Large intestine (tissue), 12 donors: ENCODE data around the gene EIF3CL. TPM values are rescaled to one million over a fixed set of nuclear protein-coding genes. Genes with fewer than 3 reads are reported as not detected.
"Not testable (repeated sequence)": the region's sequence is repeated elsewhere in the genome, so short reads cannot be mapped to it uniquely, and the experiment has no call there.

Source experiments
- DNase-seq, 2 donors: peaks; one replicate each; pipeline versions ENCODE4 v3.0.0 to v3.0.0-alpha.2; 2013
- H3K27ac ChIP-seq: one replicate; pipeline ENCODE4 v1.5.1; 2013; ENCODE audit warnings: low read length
- H3K27me3 ChIP-seq: 2 replicates; pipeline ENCODE4 v1.6.1; 2013; ENCODE audit warnings: low read length; ENCODE audit not compliant: control insufficient read depth, insufficient read depth
- H3K36me3 ChIP-seq: 2 replicates; pipeline ENCODE4 v1.6.1; 2013; ENCODE audit warnings: low read length; ENCODE audit not compliant: control insufficient read depth, insufficient read depth
- H3K4me1 ChIP-seq: one replicate; pipeline ENCODE4 v1.6.1; 2013; ENCODE audit warnings: low read length; ENCODE audit not compliant: control insufficient read depth, insufficient read depth
- H3K4me3 ChIP-seq: one replicate; pipeline ENCODE4 v1.5.1; 2013; ENCODE audit warnings: low read length
- H3K9me3 ChIP-seq: one replicate; pipeline ENCODE4 v1.6.1; 2013; ENCODE audit warnings: mild to moderate bottlenecking, low read depth, low read length, moderate library complexity; ENCODE audit not compliant: control insufficient read depth
- WGBS: methylation state at CpG from one replicate; pipeline ENCODE4 v1.1.5; 2013; ENCODE audit warnings: low lambda C conversion rate; ENCODE audit not compliant: insufficient coverage; 5-methylcytosine and 5-hydroxymethylcytosine counted together
- long read RNA-seq, 11 donors: transcript quantifications; one replicate each; lab custom pipeline, GENCODE V29; 2026
- polyA plus RNA-seq: library from polyadenylated mRNA; unstranded; fragments of 120-200 nt; gene quantifications from one replicate; pipeline ENCODE4 v1.2.1, GENCODE V29; 2013

Gene EIF3CL
- polyA plus RNA-seq: 73.4 TPM
- long read RNA-seq, donor 1, partial matches to known transcripts: 74 of 102 reads
- long read RNA-seq, donor 1, other reads (novel, unspliced or antisense): 25 of 102 reads
- long read RNA-seq, donor 2, transcript EIF3CL-201 (21 exons, 3,085 nt): major isoform, 13 of 830 reads
- long read RNA-seq, donor 2, partial matches to known transcripts: 817 of 830 reads
- long read RNA-seq, donor 2, other reads (novel, unspliced or antisense): 0 of 830 reads
- long read RNA-seq, donor 3: 0 reads
- long read RNA-seq, donor 4: 0 reads
- long read RNA-seq, donor 5, partial matches to known transcripts: 53 of 58 reads
- long read RNA-seq, donor 5, other reads (novel, unspliced or antisense): 0 of 58 reads
- long read RNA-seq, donor 6, partial matches to known transcripts: 223 of 227 reads
- long read RNA-seq, donor 6, other reads (novel, unspliced or antisense): 0 of 227 reads
- long read RNA-seq, donor 7, transcript EIF3CL-201 (21 exons, 3,085 nt): major isoform, 10 of 150 reads
- long read RNA-seq, donor 7, partial matches to known transcripts: 140 of 150 reads
- long read RNA-seq, donor 7, other reads (novel, unspliced or antisense): 0 of 150 reads
- long read RNA-seq, donor 8, transcript EIF3CL-201 (21 exons, 3,085 nt): major isoform, 9 of 608 reads
- long read RNA-seq, donor 8, partial matches to known transcripts: 474 of 608 reads
- long read RNA-seq, donor 8, other reads (novel, unspliced or antisense): 125 of 608 reads
- long read RNA-seq, donor 9, transcript EIF3CL-201 (21 exons, 3,085 nt): major isoform, 6 of 411 reads
- long read RNA-seq, donor 9, partial matches to known transcripts: 355 of 411 reads
- long read RNA-seq, donor 9, other reads (novel, unspliced or antisense): 50 of 411 reads
- long read RNA-seq, donor 10, transcript EIF3CL-201 (21 exons, 3,085 nt): major isoform, 6 of 236 reads
- long read RNA-seq, donor 10, partial matches to known transcripts: 133 of 236 reads
- long read RNA-seq, donor 10, other reads (novel, unspliced or antisense): 97 of 236 reads
- long read RNA-seq, donor 11, transcript EIF3CL-201 (21 exons, 3,085 nt): major isoform, 6 of 347 reads
- long read RNA-seq, donor 11, partial matches to known transcripts: 275 of 347 reads
- long read RNA-seq, donor 11, other reads (novel, unspliced or antisense): 66 of 347 reads

GRCh38 chr16:28403220-28404072, at the start of gene EIF3CL:
Gene EIF3CL (minus strand): TSS chr16:28403841. CDS start chr16:28403618, 223 bp downstream.
- not testable (repeated sequence) for DNase-seq, H3K27ac ChIP-seq, H3K4me1 ChIP-seq, H3K9me3 ChIP-seq, H3K36me3 ChIP-seq, H3K27me3 ChIP-seq
- WGBS: no CpG with 5 or more reads among the region's 66 CpGs
- H3K4me3 ChIP-seq: peak within 1 kb of the TSS; percentile 21

- not testable (repeated sequence) for H3K36me3 ChIP-seq, H3K27me3 ChIP-seq, H3K27ac ChIP-seq, H3K4me3 ChIP-seq, H3K9me3 ChIP-seq, H3K4me1 ChIP-seq, DNase-seq
- no CpG with 5 or more reads among the region's 6 CpGs for WGBS
Measured at GRCh38 chr16:28447081-28447480, 43.4 kb upstream of the EIF3CL start.

- H3K36me3 ChIP-seq, H3K4me1 ChIP-seq, H3K27me3 ChIP-seq, DNase-seq, H3K4me3 ChIP-seq, H3K27ac ChIP-seq, H3K9me3 ChIP-seq: not testable (repeated sequence)
- WGBS: no CpG with 5 or more reads among the region's 4 CpGs
Measured at GRCh38 chr16:28446388-28446787, 42.7 kb upstream of the EIF3CL start.

- no CpG with 5 or more reads among the region's 6 CpGs for WGBS
- not testable (repeated sequence) for H3K36me3 ChIP-seq, H3K4me3 ChIP-seq, DNase-seq, H3K27ac ChIP-seq, H3K4me1 ChIP-seq, H3K27me3 ChIP-seq, H3K9me3 ChIP-seq
Measured at GRCh38 chr16:28443943-28444342, 40.3 kb upstream of the EIF3CL start.

DNA sequence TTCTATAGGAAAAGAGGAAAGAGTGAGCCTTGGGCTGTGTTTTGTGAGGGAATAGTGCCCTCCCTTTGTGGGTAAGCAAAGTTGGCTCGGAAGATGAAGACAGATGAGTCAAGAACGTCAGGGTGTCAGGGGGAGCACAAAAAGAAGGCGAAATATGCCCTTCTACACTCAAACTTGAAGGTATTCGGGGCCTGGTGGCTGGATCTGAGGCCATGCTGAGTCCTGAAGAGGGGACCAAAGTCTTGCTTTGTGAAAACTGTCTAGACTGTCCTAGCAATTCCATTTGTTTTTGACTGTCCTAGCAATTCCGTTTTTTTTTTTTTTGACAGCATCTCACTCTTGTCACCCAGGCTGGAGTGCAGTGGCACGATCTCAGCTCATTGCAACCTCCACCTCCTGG, 35.3 kb upstream of the EIF3CL start:
- not testable (repeated sequence) for H3K36me3 ChIP-seq, H3K27ac ChIP-seq, DNase-seq, H3K4me1 ChIP-seq, H3K27me3 ChIP-seq, H3K9me3 ChIP-seq, H3K4me3 ChIP-seq
- no CpG with 5 or more reads among the region's 6 CpGs for WGBS

- H3K4me1 ChIP-seq, DNase-seq, H3K9me3 ChIP-seq, H3K36me3 ChIP-seq, H3K27ac ChIP-seq, H3K4me3 ChIP-seq, H3K27me3 ChIP-seq: not testable (repeated sequence)
- WGBS: no CpG with 5 or more reads among the region's 29 CpGs
Measured at GRCh38 chr16:28435340-28435739, 31.7 kb upstream of the EIF3CL start.

- not testable (repeated sequence) for H3K4me1 ChIP-seq, H3K9me3 ChIP-seq, H3K27me3 ChIP-seq, H3K36me3 ChIP-seq, H3K4me3 ChIP-seq, H3K27ac ChIP-seq, DNase-seq
- no CpG with 5 or more reads among the region's 10 CpGs for WGBS
Measured at GRCh38 chr16:28426060-28426680, 22.5 kb upstream of the EIF3CL start.

- H3K36me3 ChIP-seq, DNase-seq, H3K27ac ChIP-seq, H3K4me1 ChIP-seq, H3K4me3 ChIP-seq, H3K27me3 ChIP-seq, H3K9me3 ChIP-seq: not testable (repeated sequence)
- no CpG with 5 or more reads among the region's 11 CpGs for WGBS
Measured at GRCh38 chr16:28421071-28421750, 17.6 kb upstream of the EIF3CL start.

DNA sequence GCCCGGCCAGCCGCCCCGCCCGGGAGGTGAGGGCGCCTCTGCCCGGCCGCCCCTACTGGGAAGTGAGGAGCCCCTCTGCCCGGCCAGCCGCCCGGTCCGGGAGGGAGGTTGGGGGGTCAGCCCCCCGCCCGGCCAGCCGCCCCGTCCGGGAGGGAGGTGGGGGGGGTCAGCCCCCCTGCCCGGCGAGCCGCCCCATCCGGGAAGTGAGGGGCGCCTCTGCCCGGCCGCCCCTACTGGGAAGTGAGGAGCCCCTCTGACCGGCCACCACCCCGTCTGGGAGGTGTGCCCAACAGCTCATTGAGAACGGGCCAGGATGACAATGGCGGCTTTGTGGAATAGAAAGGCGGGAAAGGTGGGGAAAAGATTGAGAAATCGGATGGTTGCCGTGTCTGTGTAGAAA, 13.4 kb upstream of the EIF3CL start:
- H3K27me3 ChIP-seq, H3K27ac ChIP-seq, H3K4me3 ChIP-seq, H3K9me3 ChIP-seq, H3K4me1 ChIP-seq, DNase-seq, H3K36me3 ChIP-seq: not testable (repeated sequence)
- no CpG with 5 or more reads among the region's 30 CpGs for WGBS
